ENCODE results near the gene CALR. TPM values are rescaled to one million over a fixed set of nuclear protein-coding genes. Genes with fewer than 3 reads are reported as not detected.

The CALR gene
- total and polyA plus RNA-seq, 4 donors = 415 to 1,551 (median 801) TPM

DNA sequence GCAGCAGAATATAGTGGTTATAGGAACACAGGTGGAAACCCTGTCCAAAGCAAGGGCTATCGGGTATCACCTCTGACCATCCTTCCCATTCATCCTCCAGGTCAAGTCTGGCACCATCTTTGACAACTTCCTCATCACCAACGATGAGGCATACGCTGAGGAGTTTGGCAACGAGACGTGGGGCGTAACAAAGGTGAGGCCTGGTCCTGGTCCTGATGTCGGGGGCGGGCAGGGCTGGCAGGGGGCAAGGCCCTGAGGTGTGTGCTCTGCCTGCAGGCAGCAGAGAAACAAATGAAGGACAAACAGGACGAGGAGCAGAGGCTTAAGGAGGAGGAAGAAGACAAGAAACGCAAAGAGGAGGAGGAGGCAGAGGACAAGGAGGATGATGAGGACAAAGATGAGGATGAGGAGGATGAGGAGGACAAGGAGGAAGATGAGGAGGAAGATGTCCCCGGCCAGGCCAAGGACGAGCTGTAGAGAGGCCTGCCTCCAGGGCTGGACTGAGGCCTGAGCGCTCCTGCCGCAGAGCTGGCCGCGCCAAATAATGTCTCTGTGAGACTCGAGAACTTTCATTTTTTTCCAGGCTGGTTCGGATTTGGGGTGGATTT lies 5.1 kb downstream of the CALR start:
- peaks cover 29 to 59% (median 50%) of the 10 kb centered on the region in 4 donors for H3K36me3 ChIP-seq (ENCODE audit: control insufficient read depth in 4 of 4, insufficient read depth in 4 of 4, low read length in 4 of 4)
- H3K4me1 ChIP-seq (ENCODE audit: control insufficient read depth in 5 of 5, insufficient read depth in 5 of 5, low read length in 5 of 5) = peaks cover 11 to 29% (median 19%) of the 10 kb centered on the region in 5 donors
- no peak for ATAC-seq (ENCODE audit: insufficient read depth, low FRiP score)
- TF ChIP-seq, protein P1, sequence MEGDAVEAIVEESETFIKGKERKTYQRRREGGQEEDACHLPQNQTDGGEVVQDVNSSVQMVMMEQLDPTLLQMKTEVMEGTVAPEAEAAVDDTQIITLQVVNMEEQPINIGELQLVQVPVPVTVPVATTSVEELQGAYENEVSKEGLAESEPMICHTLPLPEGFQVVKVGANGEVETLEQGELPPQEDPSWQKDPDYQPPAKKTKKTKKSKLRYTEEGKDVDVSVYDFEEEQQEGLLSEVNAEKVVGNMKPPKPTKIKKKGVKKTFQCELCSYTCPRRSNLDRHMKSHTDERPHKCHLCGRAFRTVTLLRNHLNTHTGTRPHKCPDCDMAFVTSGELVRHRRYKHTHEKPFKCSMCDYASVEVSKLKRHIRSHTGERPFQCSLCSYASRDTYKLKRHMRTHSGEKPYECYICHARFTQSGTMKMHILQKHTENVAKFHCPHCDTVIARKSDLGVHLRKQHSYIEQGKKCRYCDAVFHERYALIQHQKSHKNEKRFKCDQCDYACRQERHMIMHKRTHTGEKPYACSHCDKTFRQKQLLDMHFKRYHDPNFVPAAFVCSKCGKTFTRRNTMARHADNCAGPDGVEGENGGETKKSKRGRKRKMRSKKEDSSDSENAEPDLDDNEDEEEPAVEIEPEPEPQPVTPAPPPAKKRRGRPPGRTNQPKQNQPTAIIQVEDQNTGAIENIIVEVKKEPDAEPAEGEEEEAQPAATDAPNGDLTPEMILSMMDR (IDR thresholded peaks at IDR 0.05; ENCODE audit: control extremely low read depth, extremely low read depth) = no peak
- no peaks in the 10 kb centered on the region for H3K27me3 ChIP-seq (ENCODE audit: control insufficient read depth in 3 of 3, insufficient read depth in 3 of 3, low read length in 2 of 3)
- no peak for DNase-seq
- no peak overlapping the region for H3K9ac ChIP-seq (ENCODE audit: insufficient read depth in 1 of 2, low read length in 2 of 2)
- no peak overlapping the region for H3K4me3 ChIP-seq
- 60 to 75% methylated on average over 18 of the region's 18 CpGs for WGBS, 2 donors
- H3K27ac ChIP-seq (ENCODE audit: low read depth in 1 of 2, low read length in 1 of 2) = peak overlapping the region in 1 of 2 donors; percentile 18
- H3K9me3 ChIP-seq (ENCODE audit: control insufficient read depth in 4 of 4, insufficient read depth in 3 of 4, low read length in 3 of 4) = no peaks in the 10 kb centered on the region

DNA sequence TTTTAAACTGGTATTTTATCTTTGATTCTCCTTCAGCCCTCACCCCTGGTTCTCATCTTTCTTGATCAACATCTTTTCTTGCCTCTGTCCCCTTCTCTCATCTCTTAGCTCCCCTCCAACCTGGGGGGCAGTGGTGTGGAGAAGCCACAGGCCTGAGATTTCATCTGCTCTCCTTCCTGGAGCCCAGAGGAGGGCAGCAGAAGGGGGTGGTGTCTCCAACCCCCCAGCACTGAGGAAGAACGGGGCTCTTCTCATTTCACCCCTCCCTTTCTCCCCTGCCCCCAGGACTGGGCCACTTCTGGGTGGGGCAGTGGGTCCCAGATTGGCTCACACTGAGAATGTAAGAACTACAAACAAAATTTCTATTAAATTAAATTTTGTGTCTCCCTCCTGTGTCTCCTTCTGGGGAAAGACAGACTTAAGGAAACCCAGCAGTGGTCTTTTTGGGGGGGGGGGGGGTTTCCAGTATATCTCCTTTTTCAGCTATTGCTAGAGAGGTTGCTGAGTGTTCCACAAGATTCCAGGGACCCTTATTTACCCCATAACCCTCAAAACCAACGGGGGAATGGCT lies 5.8 kb downstream of the CALR start:
- ATAC-seq (ENCODE audit: insufficient read depth, low FRiP score) (no peak), DNase-seq (no peak)
- peak overlapping the region in 1 of 2 donors; percentile 40 for H3K27ac ChIP-seq (ENCODE audit: low read depth in 1 of 2, low read length in 1 of 2)
- 38 to 52% methylated on average over 2 of the region's 2 CpGs for WGBS, 2 donors
- H3K9ac ChIP-seq (ENCODE audit: insufficient read depth in 1 of 2, low read length in 2 of 2) = no peak overlapping the region
- H3K36me3 ChIP-seq (ENCODE audit: control insufficient read depth in 4 of 4, insufficient read depth in 4 of 4, low read length in 4 of 4) = peaks cover 35 to 58% (median 54%) of the 10 kb centered on the region in 4 donors
- TF ChIP-seq, protein P1 (IDR thresholded peaks at IDR 0.05; ENCODE audit: control extremely low read depth, extremely low read depth) = no peak
- no peaks in the 10 kb centered on the region for H3K9me3 ChIP-seq (ENCODE audit: control insufficient read depth in 4 of 4, insufficient read depth in 3 of 4, low read length in 3 of 4)
- H3K27me3 ChIP-seq (ENCODE audit: control insufficient read depth in 3 of 3, insufficient read depth in 3 of 3, low read length in 2 of 3) = no peaks in the 10 kb centered on the region
- H3K4me1 ChIP-seq (ENCODE audit: control insufficient read depth in 5 of 5, insufficient read depth in 5 of 5, low read length in 5 of 5) = peaks cover 11 to 29% (median 19%) of the 10 kb centered on the region in 5 donors
- H3K4me3 ChIP-seq = no peak overlapping the region

DNA sequence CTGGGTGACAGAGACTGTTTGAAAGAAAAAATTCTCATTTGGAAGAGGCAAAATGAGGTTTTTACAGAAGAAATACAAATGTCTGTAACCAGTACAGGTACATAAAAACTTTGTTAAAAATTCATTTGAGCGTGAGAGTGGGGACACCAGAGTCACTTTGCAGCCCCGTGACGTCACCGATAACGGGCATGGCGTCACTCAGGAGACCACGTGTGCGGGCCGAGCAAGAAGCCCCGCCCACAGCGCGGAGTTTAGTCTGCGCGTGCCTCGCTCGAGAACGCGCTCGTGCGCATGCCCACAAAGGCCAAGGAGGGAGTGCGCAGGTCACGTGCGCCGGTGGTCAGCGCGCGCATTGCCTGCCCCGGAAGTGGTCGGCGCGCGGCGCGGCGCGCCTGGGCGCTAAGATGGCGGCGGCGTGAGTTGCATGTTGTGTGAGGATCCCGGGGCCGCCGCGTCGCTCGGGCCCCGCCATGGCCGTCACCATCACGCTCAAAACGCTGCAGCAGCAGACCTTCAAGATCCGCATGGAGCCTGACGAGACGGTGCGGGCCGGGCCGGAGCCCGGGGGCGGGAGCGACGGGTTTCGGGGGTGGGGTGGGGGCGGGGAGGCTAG lies 7.2 kb downstream of the CALR start, which contains the start of gene RAD23A:
Gene RAD23A, plus strand, starts transcription at position 384 of the 613 bp plus-strand sequence. Its CDS starts 87 bp downstream, at position 471.
- TF ChIP-seq, protein P1 (IDR thresholded peaks at IDR 0.05; ENCODE audit: control extremely low read depth, extremely low read depth) = peak; percentile 4
- no peaks in the 10 kb centered on the region for H3K9me3 ChIP-seq (ENCODE audit: control insufficient read depth in 4 of 4, insufficient read depth in 3 of 4, low read length in 3 of 4)
- ATAC-seq (ENCODE audit: insufficient read depth, low FRiP score) = peak; percentile 90
- peak within 1 kb of the TSS; percentile 42 to 72 for H3K9ac ChIP-seq (ENCODE audit: insufficient read depth in 1 of 2, low read length in 2 of 2)
- WGBS, 2 donors = 0 to 1% methylated on average over 51 to 62 of the region's 62 CpGs
- peak within 1 kb of the TSS; percentile 85 for H3K4me3 ChIP-seq
- DNase-seq = peak; percentile 98 to 99 (median 98)
- H3K27ac ChIP-seq (ENCODE audit: low read depth in 1 of 2, low read length in 1 of 2) = peak within 1 kb of the TSS; percentile 80 to 95
- peaks cover 31 to 57% (median 49%) of the 10 kb centered on the region in 4 donors for H3K36me3 ChIP-seq (ENCODE audit: control insufficient read depth in 4 of 4, insufficient read depth in 4 of 4, low read length in 4 of 4)
- peaks cover 5 to 19% (median 10%) of the 10 kb centered on the region in 5 donors for H3K4me1 ChIP-seq (ENCODE audit: control insufficient read depth in 5 of 5, insufficient read depth in 5 of 5, low read length in 5 of 5)
- H3K27me3 ChIP-seq (ENCODE audit: control insufficient read depth in 3 of 3, insufficient read depth in 3 of 3, low read length in 2 of 3) = no peaks in the 10 kb centered on the region

All from lung (tissue), 12 donors.